SHP77 (cell line): Measurements from ENCODE around the gene TXNRD2.
"Not testable (repeated sequence)": the region's sequence is repeated elsewhere in the genome, so short reads cannot be mapped to it uniquely, and the experiment has no call there.

Source experiments
- DNase-seq, 2 experiments: peaks; one replicate each; lab custom pipeline; 2025; lab: John Stamatoyannopoulos, UW

The TXNRD2 gene

GRCh38 chr22:19948057-19948760, 6.6 kb upstream of the TXNRD2 start:
- DNase-seq: no peak

- DNase-seq: no peak
These were observed 1.7 kb upstream of the TXNRD2 start for GRCh38 chr22:19943082-19944026.

- DNase-seq: no peak
These were observed 801 bp upstream of the TXNRD2 start for GRCh38 chr22:19942157-19943081.

GRCh38 chr22:19940536-19941364, 868 bp downstream of the TXNRD2 start:
- no peak for DNase-seq

GRCh38 chr22:19937616-19938473, 3.8 kb downstream of the TXNRD2 start:
- DNase-seq: no peak

GRCh38 chr22:19936513-19936912, 5.1 kb downstream of the TXNRD2 start:
- DNase-seq: no peak

- DNase-seq: not testable (repeated sequence)
These were observed 6.4 kb downstream of the TXNRD2 start for GRCh38 chr22:19935123-19935718.

- peak; percentile 36 to 46 for DNase-seq
These were observed 8.0 kb downstream of the TXNRD2 start for GRCh38 chr22:19933341-19934241.

GRCh38 chr22:19932367-19933206, 9.0 kb downstream of the TXNRD2 start:
- DNase-seq: peak in 1 of 2 experiments; percentile 45

GRCh38 chr22:19931514-19931913, 10.1 kb downstream of the TXNRD2 start:
- DNase-seq: no peak

GRCh38 chr22:19930551-19931486, 10.8 kb downstream of the TXNRD2 start:
- DNase-seq: no peak

- no peak for DNase-seq
These were observed 11.8 kb downstream of the TXNRD2 start for GRCh38 chr22:19929586-19930550.

- DNase-seq: no peak
These were observed 13.4 kb downstream of the TXNRD2 start for GRCh38 chr22:19928207-19928606.

GRCh38 chr22:19927696-19928095, 13.9 kb downstream of the TXNRD2 start:
- no peak for DNase-seq

- DNase-seq: not testable (repeated sequence)
These were observed 15.6 kb downstream of the TXNRD2 start for GRCh38 chr22:19926028-19926427.
